Adipocyte (in vitro differentiated cells): ENCODE measurements around the gene NFASC.

ENCODE experiments used
- DNase-seq: peaks from one replicate; pipeline ENCODE4 v3.0.0-alpha.2; 2015; ENCODE audit warnings: low read depth
- H3K27me3 ChIP-seq: replicated peaks from 2 replicates; pipeline ENCODE4 v1.7.0; 2013; ENCODE audit warnings: mild to moderate bottlenecking, low read length, moderate library complexity; ENCODE audit not compliant: control insufficient read depth, insufficient read depth
- H3K36me3 ChIP-seq: 2 replicates; pipeline ENCODE4 v1.7.0; 2013; ENCODE audit warnings: low read length, mild to moderate bottlenecking, moderate library complexity; ENCODE audit not compliant: control insufficient read depth, insufficient read depth, severe bottlenecking
- H3K4me1 ChIP-seq: 2 replicates; pipeline ENCODE4 v1.7.0; 2013; ENCODE audit warnings: mild to moderate bottlenecking, low read length, moderate library complexity; ENCODE audit not compliant: control insufficient read depth, insufficient read depth
- H3K4me3 ChIP-seq: 2 replicates; pipeline ENCODE4 v1.7.0; 2013; ENCODE audit warnings: mild to moderate bottlenecking, low read length, moderate library complexity
- H3K9ac ChIP-seq: 2 replicates; pipeline ENCODE4 v1.7.0; 2013; ENCODE audit warnings: mild to moderate bottlenecking, low read length, moderate library complexity
- H3K9me3 ChIP-seq: 2 replicates; pipeline ENCODE4 v1.7.0; 2013; ENCODE audit warnings: mild to moderate bottlenecking, low read length, moderate library complexity; ENCODE audit not compliant: control insufficient read depth

NFASC gene

GRCh38 chr1:205046870-205047269 lies 176.2 kb downstream of the NFASC start:
- peaks cover 85% of the 10 kb centered on the region for H3K27me3 ChIP-seq
- H3K9ac ChIP-seq, result no peak overlapping the region

DNA sequence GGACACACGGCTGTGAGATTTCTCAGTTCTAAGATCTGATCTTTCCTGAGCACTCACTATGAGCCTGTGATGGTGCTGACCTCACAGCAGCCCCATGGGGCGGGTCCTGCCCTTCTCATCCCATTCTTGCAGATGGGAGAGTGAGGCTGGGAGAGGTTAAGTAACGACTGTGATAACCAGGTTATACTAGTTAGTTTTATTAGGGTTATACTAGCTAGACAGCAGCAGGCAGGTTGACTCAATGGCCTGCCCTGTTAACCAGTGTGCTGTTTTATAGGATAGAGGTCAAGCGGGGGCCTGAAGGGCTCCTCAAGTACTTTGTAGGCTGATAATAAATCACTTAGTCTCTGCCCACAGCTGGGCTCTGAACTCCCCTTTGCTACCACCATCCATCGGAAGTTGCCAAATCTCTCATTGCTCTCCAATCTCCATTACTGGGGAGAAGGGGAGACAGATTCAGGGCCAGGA lies 177.1 kb downstream of the NFASC start:
- no peaks in the 10 kb centered on the region for H3K9me3 ChIP-seq
- no peak for DNase-seq
- H3K4me3 ChIP-seq, result no peak overlapping the region
- no peak overlapping the region for H3K9ac ChIP-seq
- H3K27me3 ChIP-seq, result peaks cover 89% of the 10 kb centered on the region
- H3K36me3 ChIP-seq, result no peaks in the 10 kb centered on the region
- peaks cover 2% of the 10 kb centered on the region for H3K4me1 ChIP-seq

More at GRCh38 chr1:205046870-205047269, 176.2 kb downstream of the NFASC start:
- DNase-seq, result no peak
- no peaks in the 10 kb centered on the region for H3K36me3 ChIP-seq
- no peak overlapping the region for H3K4me3 ChIP-seq
- H3K9me3 ChIP-seq, result no peaks in the 10 kb centered on the region
- H3K4me1 ChIP-seq, result peaks cover 2% of the 10 kb centered on the region

DNA sequence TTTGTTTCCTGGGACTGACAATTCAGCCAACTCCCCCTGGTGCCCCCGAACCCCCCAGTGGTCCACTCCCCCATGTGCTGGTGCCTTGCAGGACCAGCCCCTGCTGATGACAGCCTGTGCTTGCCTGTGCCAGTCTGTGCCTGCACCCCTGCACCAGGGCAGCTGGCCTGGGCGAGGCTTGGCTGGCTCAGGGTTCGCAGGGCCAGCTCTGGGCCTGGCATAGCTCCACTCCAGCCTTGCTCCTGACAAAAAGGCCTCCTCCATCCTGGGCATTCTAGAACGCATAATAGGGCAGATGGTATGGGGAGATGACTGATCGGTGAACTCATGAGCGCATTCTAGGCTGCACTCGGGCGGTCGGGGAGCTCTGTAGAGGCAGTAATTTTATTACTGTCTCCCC lies 177.7 kb downstream of the NFASC start:
- Histone ChIP-seq H3K27me3 (peaks cover 95% of the 10 kb centered on the region), H3K9ac (no peak overlapping the region), H3K4me1 (peaks cover 2% of the 10 kb centered on the region), H3K4me3 (no peak overlapping the region), H3K36me3 (no peaks in the 10 kb centered on the region), H3K9me3 (no peaks in the 10 kb centered on the region)
- DNase-seq, result no peak

- H3K36me3 ChIP-seq, result no peaks in the 10 kb centered on the region
These were observed 178.8 kb downstream of the NFASC start for GRCh38 chr1:205049479-205049878.

GRCh38 chr1:205052690-205053089 lies 182.0 kb downstream of the NFASC start:
- H3K9me3 ChIP-seq, result no peaks in the 10 kb centered on the region
- no peak overlapping the region for H3K4me3 ChIP-seq
- H3K36me3 ChIP-seq, result no peaks in the 10 kb centered on the region
- H3K9ac ChIP-seq, result no peak overlapping the region
- peaks cover 2% of the 10 kb centered on the region for H3K4me1 ChIP-seq
- peaks cover 90% of the 10 kb centered on the region for H3K27me3 ChIP-seq
- no peak for DNase-seq

More at GRCh38 chr1:205049479-205049878, 178.8 kb downstream of the NFASC start:
- no peak for DNase-seq
- Histone ChIP-seq H3K4me3 (no peak overlapping the region), H3K27me3 (peaks cover 95% of the 10 kb centered on the region), H3K4me1 (peaks cover 2% of the 10 kb centered on the region), H3K9me3 (no peaks in the 10 kb centered on the region), H3K9ac (no peak overlapping the region)

DNA sequence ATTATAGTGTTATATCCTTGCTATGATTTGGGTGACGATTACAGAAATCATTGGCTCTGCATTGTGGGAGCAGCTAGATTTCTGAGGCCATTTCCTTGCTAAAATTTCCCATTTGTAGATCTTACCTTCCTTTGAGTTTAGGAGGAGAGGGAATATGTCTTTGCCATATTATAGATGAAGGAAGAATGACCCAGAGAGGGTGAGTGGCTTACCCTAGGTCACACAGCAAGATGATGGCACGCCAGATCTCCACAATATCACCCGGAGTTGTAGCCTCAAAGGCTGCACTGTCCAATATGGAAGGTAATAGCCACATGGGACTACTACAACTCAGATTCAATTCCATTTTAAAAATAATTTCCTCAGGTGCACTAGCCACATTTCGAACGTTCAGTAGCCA lies 182.6 kb downstream of the NFASC start:
- Histone ChIP-seq H3K36me3 (no peaks in the 10 kb centered on the region), H3K4me3 (no peak overlapping the region), H3K4me1 (peaks cover 2% of the 10 kb centered on the region), H3K27me3 (peaks cover 84% of the 10 kb centered on the region), H3K9ac (no peak overlapping the region), H3K9me3 (no peaks in the 10 kb centered on the region)
- DNase-seq, result no peak

GRCh38 chr1:205054013-205054412 lies 183.4 kb downstream of the NFASC start:
- H3K27me3 ChIP-seq, result peaks cover 83% of the 10 kb centered on the region
- peaks cover 2% of the 10 kb centered on the region for H3K4me1 ChIP-seq
- H3K9ac ChIP-seq, result no peak overlapping the region
- H3K9me3 ChIP-seq, result no peaks in the 10 kb centered on the region
- H3K36me3 ChIP-seq, result no peaks in the 10 kb centered on the region
- DNase-seq, result no peak
- no peak overlapping the region for H3K4me3 ChIP-seq

DNA sequence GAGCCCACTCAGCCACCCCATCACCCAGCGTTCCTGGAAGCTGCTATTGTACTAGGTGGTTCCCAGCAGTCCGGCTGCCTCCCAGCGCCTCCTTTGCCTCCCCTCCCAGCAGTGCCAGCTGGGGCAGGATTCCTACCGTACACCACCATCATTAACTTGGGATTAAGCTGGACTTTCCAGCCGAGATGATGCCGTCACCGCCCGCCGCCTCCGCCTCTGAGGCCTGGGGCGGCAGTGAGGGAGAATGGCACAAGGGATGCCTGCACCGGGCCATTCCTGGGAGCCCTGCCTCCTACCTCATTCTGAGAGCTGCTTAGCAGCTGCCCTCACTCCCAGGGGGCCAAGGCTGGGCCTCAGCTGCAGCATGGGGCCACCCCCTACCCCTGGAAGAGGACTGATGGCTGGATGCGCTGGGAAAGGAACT lies 185.5 kb downstream of the NFASC start:
- no peaks in the 10 kb centered on the region for H3K4me1 ChIP-seq
- no peak overlapping the region for H3K9ac ChIP-seq
- H3K27me3 ChIP-seq, result peaks cover 71% of the 10 kb centered on the region

DNA sequence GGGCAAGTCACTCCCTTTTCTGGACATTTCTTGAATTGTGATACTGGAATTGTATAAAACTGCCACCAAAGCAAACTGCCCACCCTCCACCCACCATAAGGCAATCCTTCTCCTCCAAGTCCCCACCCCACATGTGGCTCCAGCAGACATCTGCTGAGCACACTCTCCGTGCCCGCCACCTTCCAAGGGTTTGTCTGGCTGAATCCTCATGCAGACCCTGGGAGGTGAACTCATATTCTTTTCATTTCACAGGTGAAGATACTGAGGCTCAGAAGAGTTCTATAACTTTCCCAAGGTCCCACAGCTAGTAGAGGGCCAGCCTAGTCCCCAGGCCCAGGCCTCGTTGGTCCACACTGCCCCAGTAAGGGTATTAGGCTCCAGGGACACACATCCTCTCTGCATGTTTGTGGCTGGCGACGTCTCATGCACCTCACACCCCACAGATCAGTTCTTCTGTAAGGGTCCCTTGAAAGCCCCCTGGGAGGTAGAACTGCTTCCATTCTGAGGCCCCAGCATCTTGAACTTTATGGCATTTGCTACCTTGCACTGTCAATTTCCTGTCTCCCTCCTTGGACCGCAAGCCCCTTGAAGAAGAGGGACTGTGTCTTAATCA lies 186.4 kb downstream of the NFASC start:
- H3K36me3 ChIP-seq, result no peaks in the 10 kb centered on the region
- no peak for DNase-seq

More for the DNA sequence above, 185.5 kb downstream of the NFASC start:
- Histone ChIP-seq H3K36me3 (no peaks in the 10 kb centered on the region), H3K9me3 (no peaks in the 10 kb centered on the region), H3K4me3 (no peak overlapping the region)
- DNase-seq, result no peak

DNA sequence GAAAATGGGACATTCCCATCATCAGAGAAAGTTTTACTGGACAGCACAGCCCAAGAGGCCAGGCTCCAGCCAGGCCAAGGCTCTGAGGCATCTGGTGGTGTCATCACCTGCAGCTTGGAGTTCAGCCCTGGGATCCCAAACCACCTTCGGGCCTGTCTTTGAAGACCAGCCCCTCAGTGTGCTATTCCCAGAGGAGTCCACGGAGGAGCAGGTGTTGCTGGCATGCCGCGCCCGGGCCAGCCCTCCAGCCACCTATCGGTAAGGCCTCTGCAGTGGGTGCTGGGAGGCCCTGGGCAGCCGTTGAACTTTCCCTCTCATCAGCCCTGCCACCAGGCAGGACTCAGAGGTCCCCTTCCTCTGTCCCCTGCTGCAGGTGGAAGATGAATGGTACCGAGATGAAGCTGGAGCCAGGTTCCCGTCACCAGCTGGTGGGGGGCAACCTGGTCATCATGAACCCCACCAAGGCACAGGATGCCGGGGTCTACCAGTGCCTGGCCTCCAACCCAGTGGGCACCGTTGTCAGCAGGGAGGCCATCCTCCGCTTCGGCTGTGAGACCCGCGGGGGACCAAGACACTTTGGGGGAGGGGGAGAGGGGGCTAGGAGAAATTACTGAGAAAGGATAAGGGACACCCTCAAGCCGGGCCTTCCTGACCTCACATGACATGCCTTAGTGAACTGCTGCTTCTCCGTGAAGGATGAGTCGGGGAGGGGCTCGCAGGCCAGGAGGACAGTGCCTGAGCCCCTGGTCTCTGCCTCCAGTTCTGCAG lies 187.3 kb downstream of the NFASC start:
- Histone ChIP-seq H3K4me3 (no peak overlapping the region), H3K9me3 (no peaks in the 10 kb centered on the region), H3K27me3 (peaks cover 58% of the 10 kb centered on the region), H3K36me3 (no peaks in the 10 kb centered on the region), H3K9ac (no peak overlapping the region), H3K4me1 (no peaks in the 10 kb centered on the region)
- DNase-seq, result no peak

More for the DNA sequence above, 186.4 kb downstream of the NFASC start:
- Histone ChIP-seq H3K9ac (no peak overlapping the region), H3K4me3 (no peak overlapping the region), H3K27me3 (peaks cover 66% of the 10 kb centered on the region), H3K9me3 (no peaks in the 10 kb centered on the region), H3K4me1 (no peaks in the 10 kb centered on the region)

DNA sequence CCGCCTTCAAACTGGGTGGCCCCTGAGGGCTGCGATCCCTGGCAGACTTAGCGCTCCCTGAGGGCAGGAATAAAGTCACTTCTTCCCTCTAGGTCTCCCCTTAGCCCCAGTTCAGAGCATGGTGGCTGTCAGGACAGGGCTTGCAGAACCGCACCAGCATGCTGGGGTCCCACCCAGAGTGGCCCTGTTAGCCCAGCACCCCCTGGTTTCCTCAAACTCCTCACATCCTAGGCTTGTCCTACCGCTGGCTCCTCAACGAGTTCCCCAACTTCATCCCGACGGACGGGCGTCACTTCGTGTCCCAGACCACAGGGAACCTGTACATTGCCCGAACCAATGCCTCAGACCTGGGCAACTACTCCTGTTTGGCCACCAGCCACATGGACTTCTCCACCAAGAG lies 188.2 kb downstream of the NFASC start:
- Histone ChIP-seq H3K4me1 (no peaks in the 10 kb centered on the region), H3K9me3 (no peaks in the 10 kb centered on the region)
- no peak for DNase-seq

More for the DNA sequence above, 188.2 kb downstream of the NFASC start:
- Histone ChIP-seq H3K4me3 (no peak overlapping the region), H3K9ac (no peak overlapping the region), H3K36me3 (no peaks in the 10 kb centered on the region), H3K27me3 (peaks cover 50% of the 10 kb centered on the region)
